Measurements from ENCODE around the gene NCOA6.
A peak's percentile ranks its signal among the peaks of the same experiment; 100 is the strongest.
"Not testable (repeated sequence)": the region's sequence is repeated elsewhere in the genome, so short reads cannot be mapped to it uniquely, and the experiment has no call there.

NCOA6 gene

GRCh38 chr20:34824806-34825529 lies 483 bp downstream of the NCOA6 start:
- peak; percentile 80 for DNase-seq

- peak; percentile 93 for DNase-seq
These were observed 1.0 kb downstream of the NCOA6 start for GRCh38 chr20:34824452-34824805.

GRCh38 chr20:34824026-34824425 lies 1.4 kb downstream of the NCOA6 start:
- no peak for DNase-seq

GRCh38 chr20:34820805-34821578 lies 4.5 kb downstream of the NCOA6 start:
- DNase-seq = no peak

GRCh38 chr20:34817801-34818200 lies 7.7 kb downstream of the NCOA6 start:
- DNase-seq = no peak

- DNase-seq = no peak
These were observed 8.4 kb downstream of the NCOA6 start for GRCh38 chr20:34817072-34817471.

GRCh38 chr20:34815636-34816035 lies 9.8 kb downstream of the NCOA6 start:
- DNase-seq = no peak

- no peak for DNase-seq
These were observed 16.9 kb downstream of the NCOA6 start for GRCh38 chr20:34808583-34808982.

- not testable (repeated sequence) for DNase-seq
These were observed 17.4 kb downstream of the NCOA6 start for GRCh38 chr20:34807944-34808465.

GRCh38 chr20:34806255-34806654 lies 19.2 kb downstream of the NCOA6 start:
- no peak for DNase-seq

GRCh38 chr20:34798871-34799270 lies 26.6 kb downstream of the NCOA6 start:
- DNase-seq = no peak

- DNase-seq = no peak
These were observed 27.1 kb downstream of the NCOA6 start for GRCh38 chr20:34798328-34798727.

GRCh38 chr20:34797012-34797995 lies 28.1 kb downstream of the NCOA6 start:
- no peak for DNase-seq

GRCh38 chr20:34794006-34794585 lies 31.4 kb downstream of the NCOA6 start:
- DNase-seq = no peak

GRCh38 chr20:34792687-34793363 lies 32.6 kb downstream of the NCOA6 start:
- DNase-seq = no peak

- DNase-seq = no peak
These were observed 34.0 kb downstream of the NCOA6 start for GRCh38 chr20:34791289-34792020.

GRCh38 chr20:34781220-34781619 lies 44.2 kb downstream of the NCOA6 start:
- DNase-seq = no peak

GRCh38 chr20:34780291-34780690 lies 45.2 kb downstream of the NCOA6 start:
- not testable (repeated sequence) for DNase-seq

GRCh38 chr20:34776177-34776576 lies 49.3 kb downstream of the NCOA6 start:
- no peak for DNase-seq

GRCh38 chr20:34774886-34775285 lies 50.6 kb downstream of the NCOA6 start:
- no peak for DNase-seq

GRCh38 chr20:34774449-34774848 lies 51.0 kb downstream of the NCOA6 start:
- DNase-seq = no peak
